A549 (cell line): ENCODE data around the gene TDP2. TPM values are rescaled to one million over a fixed set of nuclear protein-coding genes. Genes with fewer than 3 reads are reported as not detected.

Experiments used
- ATAC-seq, 2 experiments: fragments of 200-7000 bp in 1 of 2; fragments of >200 bp in 1 of 2; cut with Nextera tagmentation in 1 of 2; cut with Tn5 transposase in 1 of 2; 3 replicates each; pipeline versions ENCODE4 v1.8.0 to v1.9.1; 2018 to 2020; ENCODE audit warnings: mild to moderate bottlenecking in 1 of 2, moderate library complexity in 1 of 2
- CTCF ChIA-PET: fragments of 300-600 bp; sonication (Branson Sonifier 250); formaldehyde crosslinking; extraction: SDS; loops from one replicate; lab custom pipeline; 2021; ENCODE audit warnings: antibody characterized with exemption, inconsistent platforms; lab: Yijun Ruan, JAX
- POLR2A ChIA-PET: fragments of 350-600 bp; formaldehyde crosslinking; extraction: SDS; loops from one replicate; lab custom pipeline; 2021; ENCODE audit warnings: antibody characterized with exemption, inconsistent platforms; lab: Yijun Ruan, JAX
- DNase-seq, 2 experiments: peaks; one replicate each; pipeline versions ENCODE4 v3.0.0 to v3.0.0-alpha.2; 2011 to 2016; ENCODE audit warnings: low read depth in 1 of 2, low spot score in 1 of 2
- FAIRE-seq: peaks from 2 replicates; lab custom pipeline; 2011; peaks lifted over from hg19 to GRCh38; lab: Jason Lieb, UNC
- H3K27ac ChIP-seq, 2 experiments: fragments of >200 bp; sonication (Bioruptor Twin); formaldehyde crosslinking; 3 replicates each; pipeline ENCODE4 v1.5.1; 2016 to 2017
- H3K4me1 ChIP-seq: fragments of >200 bp; sonication (Bioruptor Twin); formaldehyde crosslinking; 3 replicates; pipeline ENCODE4 v1.6.1; 2016
- H3K4me2 ChIP-seq: fragments of >200 bp; sonication (Bioruptor Twin); formaldehyde crosslinking; 3 replicates; pipeline ENCODE4 v1.6.1; 2016
- H3K4me3 ChIP-seq: fragments of >200 bp; sonication (Bioruptor Twin); formaldehyde crosslinking; 3 replicates; pipeline ENCODE4 v1.5.1; 2016
- H3K9me3 ChIP-seq: fragments of >200 bp; sonication (Bioruptor Twin); formaldehyde crosslinking; 3 replicates; pipeline ENCODE4 v1.6.1; 2016
- BCL3 ChIP-seq: fragments of >200 bp; sonication (Bioruptor Twin); formaldehyde crosslinking; IDR thresholded peaks from 3 replicates; pipeline ENCODE4 v1.6.1; 2016
- CHD2 ChIP-seq: fragments of 150-350 bp; IDR thresholded peaks from 2 replicates; pipeline ENCODE4 v1.6.1; 2014; ENCODE audit warnings: low read length; ENCODE audit not compliant: partially characterized antibody
- CHD4 ChIP-seq: fragments of 200-600 bp; sonication (generic); IDR thresholded peaks from 2 replicates; pipeline ENCODE4 v1.6.1; 2016; ENCODE audit warnings: antibody characterized with exemption, mild to moderate bottlenecking, borderline replicate concordance
- EHF ChIP-seq: fragments of 250-450 bp; sonication (Bioruptor Pico); IDR thresholded peaks from 2 replicates; pipeline ENCODE4 v1.5.0; 2020; ENCODE audit warnings: mild to moderate bottlenecking
- EHMT2 ChIP-seq: fragments of 200-600 bp; sonication (generic); IDR thresholded peaks from 2 replicates; pipeline ENCODE4 v1.6.1; 2016; ENCODE audit warnings: antibody characterized with exemption, low read depth, mild to moderate bottlenecking, moderate library complexity
- EP300 ChIP-seq, 2 experiments: fragments of >200 bp; sonication (Bioruptor Twin); formaldehyde crosslinking; IDR thresholded peaks; 2 replicates in 1 of 2; 3 replicates in 1 of 2; pipeline ENCODE4 v1.6.1; 2016 to 2017
- ESRRA ChIP-seq: fragments of 150-350 bp; IDR thresholded peaks from 2 replicates; pipeline ENCODE4 v1.6.1; 2014; ENCODE audit warnings: mild to moderate bottlenecking, low read length, borderline replicate concordance
- JUNB ChIP-seq: fragments of >200 bp; sonication (Bioruptor Twin); formaldehyde crosslinking; IDR thresholded peaks from 2 replicates; pipeline ENCODE4 v1.6.1; 2016
- KDM1A ChIP-seq: fragments of 200-600 bp; sonication (generic); IDR thresholded peaks from 2 replicates; pipeline ENCODE4 v1.6.1; 2016; ENCODE audit warnings: low read depth, mild to moderate bottlenecking
- MAFK ChIP-seq: fragments of 450-650 bp; IDR thresholded peaks from 2 replicates; pipeline ENCODE4 v1.6.1; 2014; ENCODE audit not compliant: partially characterized antibody
- MYC ChIP-seq: IDR thresholded peaks from 2 replicates; pipeline ENCODE4 v1.6.1; 2012; ENCODE audit warnings: mild to moderate bottlenecking, inconsistent platforms, low read length, improper control_type of control experiment, borderline replicate concordance
- NFE2L2 ChIP-seq: fragments of 150-350 bp; conservative IDR thresholded peaks from 2 replicates; pipeline ENCODE4 v1.6.1; 2014; ENCODE audit warnings: low read length
- NR3C1 ChIP-seq: fragments of >200 bp; sonication (Bioruptor Twin); formaldehyde crosslinking; IDR thresholded peaks from 3 replicates; pipeline ENCODE4 v1.6.1; 2017
- POLR2AphosphoS2 ChIP-seq: conservative IDR thresholded peaks from 2 replicates; pipeline ENCODE4 v1.6.1; 2012; ENCODE audit warnings: low read length, improper control_type of control experiment, inconsistent platforms
- REST ChIP-seq: fragments of 200-600 bp; sonication (generic); IDR thresholded peaks from 2 replicates; pipeline ENCODE4 v1.6.1; 2016; ENCODE audit warnings: antibody characterized with exemption, mild to moderate bottlenecking, moderate library complexity
- ZC3H11A ChIP-seq: fragments of 450-650 bp; IDR thresholded peaks from 2 replicates; pipeline ENCODE4 v1.6.1; 2014; ENCODE audit warnings: antibody characterized with exemption, mild to moderate bottlenecking
- WGBS: methylation state at CpG from one replicate; pipeline ENCODE4 v1.1.6; 2017; ENCODE audit errors: missing lambda C conversion rate; 5-methylcytosine and 5-hydroxymethylcytosine counted together
- polyA plus RNA-seq, 4 experiments: library from polyadenylated mRNA; depleted of rRNA in 3 of 4; stranded (reverse); fragments of >200 nt; fragmentation: RNase III in 1 of 4; extraction: RNeasy Plus Mini Kit Qiagen cat#74134 plus additional on column Dnase treatment in 1 of 4; gene quantifications; 2 replicates in 3 of 4; 3 replicates in 1 of 4; pipeline ENCODE4 v1.2.3, GENCODE V29; 2011 to 2017
- TF ChIP-seq, protein P1 (sequence below): fragments of 250-450 bp; sonication (Bioruptor Pico); IDR thresholded peaks from 2 replicates; pipeline ENCODE4 v1.5.0; 2021; ENCODE audit warnings: mild to moderate bottlenecking, moderate library complexity, borderline replicate concordance
- TF ChIP-seq, protein P2 (sequence below): fragments of >200 bp; sonication (Bioruptor Twin); formaldehyde crosslinking; IDR thresholded peaks from 2 replicates; pipeline ENCODE4 v1.6.1; 2016

The TDP2 gene
- polyA plus RNA-seq, 2 of the 4 experiments (the other 2 are of a cell fraction): 52.6 to 91.7 TPM

DNA sequence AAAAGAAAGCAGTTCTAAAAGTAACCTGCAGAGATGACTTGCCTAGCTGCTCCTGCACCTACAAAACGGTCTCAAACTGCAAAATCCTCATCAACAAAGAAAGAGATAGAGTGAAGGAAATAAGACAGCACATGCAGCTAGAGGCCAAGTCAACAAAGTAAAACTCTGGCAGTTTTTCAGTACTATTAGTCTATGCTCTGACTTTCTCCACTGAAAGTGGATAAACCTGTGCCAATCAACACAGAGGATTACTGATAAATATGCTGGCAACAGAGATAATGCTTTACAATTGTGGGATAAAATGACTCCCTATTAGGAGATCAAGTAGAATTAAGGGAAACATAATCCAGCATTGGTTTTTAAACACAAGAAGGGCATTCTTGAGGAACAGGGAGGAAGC, 34.1 kb downstream of the TDP2 start:
- peaks cover 5% of the 10 kb centered on the region; the same call in 2 of the 3 replicates for H3K9me3 ChIP-seq
- no peak overlapping the region for H3K27ac ChIP-seq
- no peak overlapping the region for H3K4me3 ChIP-seq
- no peaks in the 10 kb centered on the region for H3K4me1 ChIP-seq
- FAIRE-seq (no peak), ATAC-seq (no peak), DNase-seq (no peak)
- TF ChIP-seq EHF (CRISPR knock-in tag): no peak
- no peak for TF ChIP-seq CHD2
- TF ChIP-seq REST: no peak
- TF ChIP-seq KDM1A: no peak
- TF ChIP-seq CHD4: no peak
- no peak for TF ChIP-seq BCL3
- no peak for TF ChIP-seq EP300 (IDR thresholded peaks at IDR 0.05)
- TF ChIP-seq, protein P1, sequence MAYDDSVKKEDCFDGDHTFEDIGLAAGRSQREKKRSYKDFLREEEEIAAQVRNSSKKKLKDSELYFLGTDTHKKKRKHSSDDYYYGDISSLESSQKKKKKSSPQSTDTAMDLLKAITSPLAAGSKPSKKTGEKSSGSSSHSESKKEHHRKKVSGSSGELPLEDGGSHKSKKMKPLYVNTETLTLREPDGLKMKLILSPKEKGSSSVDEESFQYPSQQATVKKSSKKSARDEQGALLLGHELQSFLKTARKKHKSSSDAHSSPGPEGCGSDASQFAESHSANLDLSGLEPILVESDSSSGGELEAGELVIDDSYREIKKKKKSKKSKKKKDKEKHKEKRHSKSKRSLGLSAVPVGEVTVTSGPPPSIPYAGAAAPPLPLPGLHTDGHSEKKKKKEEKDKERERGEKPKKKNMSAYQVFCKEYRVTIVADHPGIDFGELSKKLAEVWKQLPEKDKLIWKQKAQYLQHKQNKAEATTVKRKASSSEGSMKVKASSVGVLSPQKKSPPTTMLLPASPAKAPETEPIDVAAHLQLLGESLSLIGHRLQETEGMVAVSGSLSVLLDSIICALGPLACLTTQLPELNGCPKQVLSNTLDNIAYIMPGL (CRISPR knock-in tag): no peak
- ChIA-PET CTCF (no interaction called here), POLR2A (no interaction called here)
- WGBS: 64% methylated on average over 1 of the region's 1 CpG
- no peak overlapping the region for H3K4me2 ChIP-seq

GRCh38 chr6:24631671-24632070, 35.0 kb downstream of the TDP2 start:
- Histone ChIP-seq H3K4me3 (no peak overlapping the region), H3K27ac (no peak overlapping the region), H3K4me2 (no peak overlapping the region), H3K9me3 (peaks cover 5% of the 10 kb centered on the region; the same call in 2 of the 3 replicates), H3K4me1 (no peaks in the 10 kb centered on the region)
- FAIRE-seq (no peak), DNase-seq (no peak), ATAC-seq (no peak)
- ChIA-PET CTCF (interaction anchor here (0.6 kb wide), 1 partner anchor 55 kb away, joined by 3 read pairs; no protein-coding TSS in a partner anchor), POLR2A (no interaction called here)
- TF ChIP-seq ZC3H11A (no peak), BCL3 (no peak), JUNB (no peak), NFE2L2 (no peak), MYC (no peak), EHMT2 (no peak), POLR2AphosphoS2 (no peak), ESRRA (no peak), NR3C1 (no peak), MAFK (no peak)
- TF ChIP-seq, protein P2, sequence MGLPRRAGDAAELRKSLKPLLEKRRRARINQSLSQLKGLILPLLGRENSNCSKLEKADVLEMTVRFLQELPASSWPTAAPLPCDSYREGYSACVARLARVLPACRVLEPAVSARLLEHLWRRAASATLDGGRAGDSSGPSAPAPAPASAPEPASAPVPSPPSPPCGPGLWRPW: no peak
- WGBS: 74% methylated on average over 5 of the region's 5 CpGs
